GM12801 (cell line): Measurements from ENCODE around the gene PARD3B.

ENCODE experiments used
- CTCF ChIP-seq: IDR thresholded peaks from one replicate; pipeline ENCODE4 v1.5.1; 2011; ENCODE audit warnings: control low read depth; ENCODE audit not compliant: insufficient read length; ENCODE audit errors: extremely low read depth

The PARD3B gene

GRCh38 chr2:205474741-205475415 is 929.6 kb downstream of the PARD3B start:
- TF ChIP-seq CTCF = no peak

- no peak for TF ChIP-seq CTCF
Measured at GRCh38 chr2:205475416-205475768, 930.1 kb downstream of the PARD3B start.

- no peak for TF ChIP-seq CTCF
Measured at GRCh38 chr2:205477016-205477705, 931.9 kb downstream of the PARD3B start.

GRCh38 chr2:205481861-205482260 is 936.6 kb downstream of the PARD3B start:
- no peak for TF ChIP-seq CTCF

GRCh38 chr2:205482399-205483081 is 937.3 kb downstream of the PARD3B start:
- no peak for TF ChIP-seq CTCF

- TF ChIP-seq CTCF = no peak
Measured at GRCh38 chr2:205483095-205483494, 937.8 kb downstream of the PARD3B start.

GRCh38 chr2:205484215-205484614 is 938.9 kb downstream of the PARD3B start:
- TF ChIP-seq CTCF = no peak
